NB4 (cell line): ENCODE measurements around the gene LPP.

Experiments used
- CTCF ChIP-seq: IDR thresholded peaks from one replicate; pipeline ENCODE4 v1.5.1; 2012; ENCODE audit warnings: low read depth, low read length
- MAX ChIP-seq: IDR thresholded peaks from 2 replicates; pipeline ENCODE4 v1.6.1; 2011; ENCODE audit warnings: low read depth, low read length
- POLR2A ChIP-seq: IDR thresholded peaks from 2 replicates; pipeline ENCODE4 v1.6.1; 2011; ENCODE audit warnings: mild to moderate bottlenecking; ENCODE audit not compliant: insufficient read length; ENCODE audit errors: extremely low read depth

- no peak for TF ChIP-seq CTCF
- TF ChIP-seq POLR2A, result no peak
- TF ChIP-seq MAX, result no peak
Measured at GRCh38 chr3:188349351-188349901, 195.5 kb downstream of the LPP start.
